ENCODE results near the gene RYR1.

Gene RYR1

GRCh38 chr19:38606131-38606530, 172.6 kb downstream of the RYR1 start:
- H3K4me3 ChIP-seq (ENCODE audit: low read depth, low read length) = no peak overlapping the region
- no peak for TF ChIP-seq CTCF (IDR thresholded peaks at IDR 0.05; ENCODE audit: low read depth, low read length, missing control alignments)
- DNase-seq (ENCODE audit: low read depth) = no peak

- TF ChIP-seq CTCF (IDR thresholded peaks at IDR 0.05; ENCODE audit: low read depth, low read length, missing control alignments) = no peak
- H3K4me3 ChIP-seq (ENCODE audit: low read depth, low read length) = no peak overlapping the region
- no peak for DNase-seq (ENCODE audit: low read depth)
Measured at GRCh38 chr19:38614289-38614688, 180.8 kb downstream of the RYR1 start.

GRCh38 chr19:38615007-38615581, 181.6 kb downstream of the RYR1 start:
- TF ChIP-seq CTCF (IDR thresholded peaks at IDR 0.05; ENCODE audit: low read depth, low read length, missing control alignments) = no peak
- peak overlapping the region; percentile 27 for H3K4me3 ChIP-seq (ENCODE audit: low read depth, low read length)
- no peak for DNase-seq (ENCODE audit: low read depth)

GRCh38 chr19:38616265-38616664, 182.8 kb downstream of the RYR1 start:
- DNase-seq (ENCODE audit: low read depth) = no peak
- TF ChIP-seq CTCF (IDR thresholded peaks at IDR 0.05; ENCODE audit: low read depth, low read length, missing control alignments) = no peak
- H3K4me3 ChIP-seq (ENCODE audit: low read depth, low read length) = peak overlapping the region; percentile 85

- peak overlapping the region; percentile 85 for H3K4me3 ChIP-seq (ENCODE audit: low read depth, low read length)
- TF ChIP-seq CTCF (IDR thresholded peaks at IDR 0.05; ENCODE audit: low read depth, low read length, missing control alignments) = no peak
Measured at GRCh38 chr19:38617283-38617763, 183.8 kb downstream of the RYR1 start.

GRCh38 chr19:38617764-38618589, 184.5 kb downstream of the RYR1 start, which contains the start of gene MAP4K1:
Gene MAP4K1, minus strand, starts transcription at chr19:38617953. Its CDS starts 58 bp downstream, at chr19:38617895.
- DNase-seq (ENCODE audit: low read depth) = peak; percentile 86
- TF ChIP-seq CTCF (IDR thresholded peaks at IDR 0.05; ENCODE audit: low read depth, low read length, missing control alignments) = no peak
- peak within 1 kb of the TSS; percentile 85 for H3K4me3 ChIP-seq (ENCODE audit: low read depth, low read length)

More at GRCh38 chr19:38617283-38617763, 183.8 kb downstream of the RYR1 start:
- no peak for DNase-seq (ENCODE audit: low read depth)

Measured in GM12864 (cell line).